WTC11 (cell line): ENCODE results near the gene EXOC1L. TPM values are rescaled to one million over a fixed set of nuclear protein-coding genes. Genes with fewer than 3 reads are reported as not detected.

Experiments
- ATAC-seq: fragments of 200-7000 bp; cut with Tn5 transposase; 2 replicates; pipeline ENCODE4 v1.10.0; 2021; ENCODE audit warnings: mild to moderate bottlenecking, moderate library complexity
- CTCF ChIA-PET: fragments of 300-600 bp; sonication (Branson Sonifier 250); formaldehyde crosslinking; loops from one replicate; lab custom pipeline; 2021; ENCODE audit warnings: antibody characterized with exemption; lab: Charles Lee
- POLR2A ChIA-PET: fragments of 350-600 bp; sonication (Branson Sonifier 250); formaldehyde crosslinking; loops from one replicate; lab custom pipeline; 2021; ENCODE audit warnings: antibody characterized with exemption; lab: Charles Lee
- DNase-seq: peaks from one replicate; pipeline ENCODE4 v3.0.0; 2021; ENCODE audit warnings: low spot score
- H3K27ac Mint-ChIP-seq: 2 replicates; pipeline ENCODE4 v1.8.0; 2021; ENCODE audit warnings: mixed read lengths
- H3K27me3 Mint-ChIP-seq: 2 replicates; pipeline ENCODE4 v1.8.0; 2021; ENCODE audit warnings: low read depth, mild to moderate bottlenecking, moderate library complexity, mixed read lengths
- H3K36me3 Mint-ChIP-seq: 2 replicates; pipeline ENCODE4 v1.8.0; 2021; ENCODE audit warnings: mixed read lengths
- H3K4me1 Mint-ChIP-seq: 2 replicates; pipeline ENCODE4 v1.8.0; 2022; ENCODE audit warnings: mixed read lengths
- H3K4me3 Mint-ChIP-seq: 2 replicates; pipeline ENCODE4 v1.8.0; 2021; ENCODE audit warnings: mild to moderate bottlenecking, moderate library complexity, mixed read lengths
- H3K9me3 Mint-ChIP-seq: 2 replicates; pipeline ENCODE4 v1.8.0; 2021; ENCODE audit warnings: mixed read lengths
- AR ChIP-seq: fragments of 250-450 bp; sonication (Bioruptor Pico); IDR thresholded peaks from 2 replicates; pipeline ENCODE4 v1.9.0; 2021; ENCODE audit warnings: mild to moderate bottlenecking
- ATF3 ChIP-seq: sonication (generic); formaldehyde crosslinking; conservative IDR thresholded peaks from 2 replicates; pipeline ENCODE4 v1.8.1; 2022; ENCODE audit warnings: mild to moderate bottlenecking, missing genetic modification reagents
- CREB1 ChIP-seq: sonication (generic); formaldehyde crosslinking; IDR thresholded peaks from 2 replicates; pipeline ENCODE4 v1.8.0; 2023; ENCODE audit warnings: mild to moderate bottlenecking, missing genetic modification reagents
- E2F5 ChIP-seq: sonication (generic); formaldehyde crosslinking; IDR thresholded peaks from 2 replicates; pipeline ENCODE4 v1.8.1; 2022; ENCODE audit warnings: mild to moderate bottlenecking, moderate library complexity, missing genetic modification reagents
- ERG ChIP-seq: fragments of 250-450 bp; sonication (Bioruptor Pico); IDR thresholded peaks from 2 replicates; pipeline ENCODE4 v1.8.0; 2021; ENCODE audit warnings: mild to moderate bottlenecking
- JAZF1 ChIP-seq: fragments of 250-450 bp; sonication (Bioruptor Pico); IDR thresholded peaks from 2 replicates; pipeline ENCODE4 v1.9.0; 2021; ENCODE audit warnings: moderate library complexity, mild to moderate bottlenecking, inconsistent platforms
- NFATC4 ChIP-seq: fragments of 250-450 bp; sonication (Bioruptor Pico); IDR thresholded peaks from 2 replicates; pipeline ENCODE4 v1.9.0; 2021; ENCODE audit warnings: mild to moderate bottlenecking
- NFYB ChIP-seq: sonication (generic); formaldehyde crosslinking; conservative IDR thresholded peaks from 2 replicates; pipeline ENCODE4 v1.8.0; 2022; ENCODE audit warnings: low read depth, missing genetic modification reagents
- OVOL2 ChIP-seq: fragments of 250-450 bp; sonication (Bioruptor Pico); IDR thresholded peaks from 2 replicates; pipeline ENCODE4 v1.9.0; 2021; ENCODE audit warnings: mild to moderate bottlenecking, borderline replicate concordance
- STAT6 ChIP-seq: sonication (generic); formaldehyde crosslinking; conservative IDR thresholded peaks from 2 replicates; pipeline ENCODE4 v1.8.1; 2023; ENCODE audit warnings: mild to moderate bottlenecking, low read depth, missing genetic modification reagents, moderate library complexity
- ZBTB21 ChIP-seq: sonication (generic); formaldehyde crosslinking; IDR thresholded peaks from 2 replicates; pipeline ENCODE4 v1.8.1; 2023; ENCODE audit warnings: mild to moderate bottlenecking, missing genetic modification reagents, borderline replicate concordance
- ZBTB43 ChIP-seq: sonication (generic); formaldehyde crosslinking; IDR thresholded peaks from 2 replicates; pipeline ENCODE4 v1.8.1; 2023; ENCODE audit warnings: mild to moderate bottlenecking, missing genetic modification reagents
- ZMAT4 ChIP-seq: fragments of 250-450 bp; sonication (Bioruptor Pico); IDR thresholded peaks from 2 replicates; pipeline ENCODE4 v1.9.0; 2021; ENCODE audit warnings: mild to moderate bottlenecking
- ZNF219 ChIP-seq: sonication (generic); formaldehyde crosslinking; IDR thresholded peaks from 2 replicates; pipeline ENCODE4 v1.8.0; 2023; ENCODE audit warnings: missing genetic modification reagents, mild to moderate bottlenecking, borderline replicate concordance
- ZNF263 ChIP-seq: sonication (generic); formaldehyde crosslinking; IDR thresholded peaks from 2 replicates; pipeline ENCODE4 v1.8.1; 2022; ENCODE audit warnings: low read depth, mild to moderate bottlenecking, moderate library complexity, missing genetic modification reagents
- ZNF317 ChIP-seq: sonication (generic); formaldehyde crosslinking; IDR thresholded peaks from 2 replicates; pipeline ENCODE4 v1.8.1; 2023; ENCODE audit warnings: low read depth, mild to moderate bottlenecking, moderate library complexity, missing genetic modification reagents, borderline replicate concordance
- ZNF423 ChIP-seq: fragments of 250-450 bp; sonication (Bioruptor Pico); IDR thresholded peaks from 2 replicates; pipeline ENCODE4 v2.1.2; 2022; ENCODE audit warnings: mild to moderate bottlenecking, moderate library complexity
- ZSCAN18 ChIP-seq: fragments of 250-450 bp; sonication (Bioruptor Pico); IDR thresholded peaks from 2 replicates; pipeline ENCODE4 v2.1.2; 2022; ENCODE audit warnings: mild to moderate bottlenecking, moderate library complexity
- total RNA-seq: library from RNA; stranded (reverse); gene quantifications from 3 replicates; pipeline ENCODE4 v1.2.3, GENCODE V29; 2021

The EXOC1L gene
- total RNA-seq, 1 experiment from 2014 or later, result not detected

- H3K36me3 Mint-ChIP-seq, result no peaks in the 10 kb centered on the region
- H3K27ac Mint-ChIP-seq, result no peak overlapping the region
- TF ChIP-seq ERG (CRISPR knock-in tag) (no peak), ZNF317 (CRISPR knock-in tag) (no peak)
- H3K4me3 Mint-ChIP-seq, result no peak overlapping the region
- H3K4me1 Mint-ChIP-seq, result no peaks in the 10 kb centered on the region
- ChIA-PET CTCF (interaction anchor here (0.7 to 1.5 kb wide), 4 partner anchors 8 to 122 kb away, joined by 3 to 4 read pairs (median 4); partner anchors contain the start of genes CEP135 and EXOC1L), POLR2A (no interaction called here)
- H3K27me3 Mint-ChIP-seq, result peaks cover 15% of the 10 kb centered on the region
- ATAC-seq (no peak), DNase-seq (no peak)
- H3K9me3 Mint-ChIP-seq, result no peaks in the 10 kb centered on the region
Observed at GRCh38 chr4:55827582-55827981, 8.0 kb downstream of the EXOC1L start.

GRCh38 chr4:55830048-55830447 lies 10.5 kb downstream of the EXOC1L start:
- H3K4me1 Mint-ChIP-seq, result no peaks in the 10 kb centered on the region
- no peak for DNase-seq
- H3K27ac Mint-ChIP-seq, result no peak overlapping the region
- TF ChIP-seq NFYB (CRISPR knock-in tag) (no peak), ZNF263 (no peak), JAZF1 (CRISPR knock-in tag) (no peak), NFATC4 (CRISPR knock-in tag) (no peak), ZNF423 (no peak), ZBTB43 (CRISPR knock-in tag) (no peak), ATF3 (CRISPR knock-in tag) (no peak)
- TF ChIP-seq, all 79 proteins: peak for 0
- no peak for ATAC-seq
- H3K27me3 Mint-ChIP-seq, result peaks cover 15% of the 10 kb centered on the region
- ChIA-PET POLR2A (no interaction called here), CTCF (no interaction called here)
- no peak overlapping the region for H3K4me3 Mint-ChIP-seq
- no peaks in the 10 kb centered on the region for H3K9me3 Mint-ChIP-seq
- H3K36me3 Mint-ChIP-seq, result no peaks in the 10 kb centered on the region

GRCh38 chr4:55830716-55831115 lies 11.1 kb downstream of the EXOC1L start:
- Mint-ChIP-seq H3K27me3 (peaks cover 15% of the 10 kb centered on the region), H3K4me1 (no peaks in the 10 kb centered on the region), H3K9me3 (0 out of 2 replicates have a peak, but pooled peaks cover 3% of the 10 kb centered on the region), H3K27ac (no peak overlapping the region), H3K4me3 (no peak overlapping the region), H3K36me3 (no peaks in the 10 kb centered on the region)
- DNase-seq (no peak), ATAC-seq (no peak)
- POLR2A ChIA-PET, result no interaction called here
- CTCF ChIA-PET, result no interaction called here
- no peak for TF ChIP-seq ZNF219 (CRISPR knock-in tag)
- no peak for TF ChIP-seq ZBTB21 (CRISPR knock-in tag)
- TF ChIP-seq ZMAT4, result no peak
- TF ChIP-seq ZSCAN18 (CRISPR knock-in tag), result no peak
- TF ChIP-seq ATF3 (CRISPR knock-in tag), result no peak
- no peak for TF ChIP-seq AR (CRISPR knock-in tag)
- no peak for TF ChIP-seq ZBTB43 (CRISPR knock-in tag)
- no peak for TF ChIP-seq E2F5
- no peak for TF ChIP-seq CREB1 (CRISPR knock-in tag)
- TF ChIP-seq OVOL2 (CRISPR knock-in tag), result no peak
- no peak for TF ChIP-seq STAT6 (CRISPR knock-in tag)
- TF ChIP-seq NFATC4 (CRISPR knock-in tag), result no peak
